Spleen (tissue), 7 donors: ENCODE data around the gene RPL21.

Source experiments
- CTCF ChIP-seq, 11 experiments: fragments of 200-600 bp in 7 of 11; fragments of 450-650 bp in 4 of 11; sonication (generic) in 4 of 11; IDR thresholded peaks in 8 of 11; conservative IDR thresholded peaks in 3 of 11; 1 replicate in 7 of 11; 2 replicates in 4 of 11; pipeline versions ENCODE4 v1.4.0 to v1.8.0; 2016 to 2021; ENCODE audit warnings: antibody characterized with exemption in 11 of 11, inconsistent platforms in 4 of 11, mild to moderate bottlenecking in 1 of 11
- POLR2A ChIP-seq, 3 donors: fragments of 450-650 bp; IDR thresholded peaks; one replicate each; pipeline ENCODE4 v1.5.1; 2017; ENCODE audit warnings: antibody characterized with exemption in 3 of 3, mild to moderate bottlenecking in 1 of 3
- POLR2AphosphoS5 ChIP-seq, 3 donors: sonication (generic); formaldehyde crosslinking; IDR thresholded peaks; one replicate each; pipeline ENCODE4 v1.5.1; 2017; ENCODE audit warnings: antibody characterized with exemption in 3 of 3
- donor health status: DM: no; HTN: no; CAD: no; lungs with moderate emphysema.
- donor health status: DM: no; HTN: no; CAD: no.
- donor health status: DM: no; HTN: no; CAD: no.

GRCh38 chr13:27201661-27202060 is 49.7 kb upstream of the RPL21 start:
- TF ChIP-seq CTCF (IDR thresholded peaks at IDR 0.05 in 8 of 11, conservative IDR thresholded peaks at IDR 0.05 in 3 of 11) = no peak
- TF ChIP-seq POLR2A (IDR thresholded peaks at IDR 0.05) = no peak
- TF ChIP-seq POLR2AphosphoS5 (IDR thresholded peaks at IDR 0.05) = no peak
